ENCODE measurements around the gene CACNA1D. TPM values are rescaled to one million over a fixed set of nuclear protein-coding genes. Genes with fewer than 3 reads are reported as not detected.

The CACNA1D gene
- total RNA-seq, 3 donors from 2014 or later, result 0.96 to 50.3 (median 32.1) TPM

GRCh38 chr3:53829605-53830004 lies 335.2 kb downstream of the CACNA1D start:
- no peaks in the 10 kb centered on the region for H3K36me3 ChIP-seq
- H3K27me3 ChIP-seq, result no peaks in the 10 kb centered on the region
- intact Hi-C loops (cut with DNase I; ENCODE audit: low total_unique reads), result no loop called here
- TF ChIP-seq POLR2AphosphoS5 (IDR thresholded peaks at IDR 0.05), result no peak
- no peak for TF ChIP-seq POLR2A (IDR thresholded peaks at IDR 0.05)
- TF ChIP-seq CTCF (IDR thresholded peaks at IDR 0.05), result no peak
- no peaks in the 10 kb centered on the region for H3K4me1 ChIP-seq
- no peaks in the 10 kb centered on the region for H3K9me3 ChIP-seq
- no peak overlapping the region for H3K27ac ChIP-seq
- no peak overlapping the region for H3K4me3 ChIP-seq
- no peak for DNase-seq (ENCODE audit: low spot score in 2 of 2)

GRCh38 chr3:53830944-53831343 lies 336.5 kb downstream of the CACNA1D start:
- TF ChIP-seq POLR2A (IDR thresholded peaks at IDR 0.05) (no peak), POLR2AphosphoS5 (IDR thresholded peaks at IDR 0.05) (no peak), CTCF (IDR thresholded peaks at IDR 0.05) (no peak)
- intact Hi-C loops (cut with DNase I; ENCODE audit: low total_unique reads), result no loop called here
- no peaks in the 10 kb centered on the region for H3K9me3 ChIP-seq
- H3K4me1 ChIP-seq, result no peaks in the 10 kb centered on the region
- H3K27ac ChIP-seq, result no peak overlapping the region
- no peak for DNase-seq (ENCODE audit: low spot score in 2 of 2)
- H3K27me3 ChIP-seq, result no peaks in the 10 kb centered on the region
- no peak overlapping the region for H3K4me3 ChIP-seq
- no peaks in the 10 kb centered on the region for H3K36me3 ChIP-seq

- Histone ChIP-seq H3K9me3 (no peaks in the 10 kb centered on the region), H3K27me3 (no peaks in the 10 kb centered on the region), H3K27ac (no peak overlapping the region), H3K36me3 (no peaks in the 10 kb centered on the region), H3K4me3 (no peak overlapping the region), H3K4me1 (no peaks in the 10 kb centered on the region)
- no peak for TF ChIP-seq POLR2A (IDR thresholded peaks at IDR 0.05)
- TF ChIP-seq POLR2AphosphoS5 (IDR thresholded peaks at IDR 0.05), result no peak
- no peak for TF ChIP-seq CTCF (IDR thresholded peaks at IDR 0.05)
- no peak for DNase-seq (ENCODE audit: low spot score in 2 of 2)
- intact Hi-C loops (cut with DNase I; ENCODE audit: low total_unique reads), result no loop called here
These were observed 338.7 kb downstream of the CACNA1D start for GRCh38 chr3:53833053-53833645.

- TF ChIP-seq POLR2AphosphoS5 (IDR thresholded peaks at IDR 0.05) (no peak), CTCF (IDR thresholded peaks at IDR 0.05) (no peak), POLR2A (IDR thresholded peaks at IDR 0.05) (no peak)
- Histone ChIP-seq H3K4me3 (no peak overlapping the region), H3K27me3 (no peaks in the 10 kb centered on the region), H3K4me1 (no peaks in the 10 kb centered on the region), H3K36me3 (no peaks in the 10 kb centered on the region), H3K9me3 (no peaks in the 10 kb centered on the region), H3K27ac (no peak overlapping the region)
- intact Hi-C loops (cut with DNase I; ENCODE audit: low total_unique reads), result no loop called here
- DNase-seq (ENCODE audit: low spot score in 2 of 2), result no peak
These were observed 339.3 kb downstream of the CACNA1D start for GRCh38 chr3:53833700-53834099.

- intact Hi-C loops (cut with DNase I; ENCODE audit: low total_unique reads), result no loop called here
- Histone ChIP-seq H3K27me3 (no peaks in the 10 kb centered on the region), H3K27ac (no peak overlapping the region), H3K9me3 (no peaks in the 10 kb centered on the region), H3K4me1 (no peaks in the 10 kb centered on the region), H3K36me3 (no peaks in the 10 kb centered on the region), H3K4me3 (no peak overlapping the region)
- TF ChIP-seq POLR2AphosphoS5 (IDR thresholded peaks at IDR 0.05) (no peak), POLR2A (IDR thresholded peaks at IDR 0.05) (no peak), CTCF (IDR thresholded peaks at IDR 0.05) (no peak)
- DNase-seq (ENCODE audit: low spot score in 2 of 2), result no peak
These were observed 340.2 kb downstream of the CACNA1D start for GRCh38 chr3:53834429-53835095.
